GM08714 (cell line): ENCODE measurements around the gene LUC7L2.
"Not testable (repeated sequence)": the region's sequence is repeated elsewhere in the genome, so short reads cannot be mapped to it uniquely, and the experiment has no call there.

ENCODE experiments used
- H3K4me3 ChIP-seq: fragments of 200-500 bp; sonication (Bioruptor generic); 2 replicates; pipeline ENCODE4 v1.5.1; 2014; ENCODE audit warnings: mild to moderate bottlenecking, low read length, inconsistent platforms
- ZNF274 ChIP-seq: IDR thresholded peaks from 2 replicates; pipeline ENCODE4 v1.6.1; 2012; ENCODE audit warnings: mild to moderate bottlenecking, low read depth, low read length

The LUC7L2 gene

DNA sequence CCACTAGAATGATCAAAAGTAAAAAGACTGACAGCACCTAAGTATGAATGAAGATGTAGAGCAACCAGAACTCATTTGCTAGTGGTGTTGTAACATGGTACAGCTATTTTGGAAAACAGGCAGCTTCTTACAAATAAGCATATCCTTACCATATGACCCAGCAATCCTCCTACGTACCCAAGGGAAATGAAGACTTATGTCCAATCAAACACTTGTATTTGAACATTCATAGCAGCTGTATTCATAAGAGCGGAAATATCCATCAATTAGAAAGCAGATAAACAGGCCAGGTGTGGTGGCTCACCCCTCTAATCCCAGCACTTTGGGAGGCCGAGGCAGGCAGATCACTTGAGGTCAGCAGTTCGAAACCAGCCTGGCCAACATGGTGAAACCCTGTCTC is 70.7 kb downstream of the LUC7L2 start:
- TF ChIP-seq ZNF274, result no peak
- no peak overlapping the region for H3K4me3 ChIP-seq

DNA sequence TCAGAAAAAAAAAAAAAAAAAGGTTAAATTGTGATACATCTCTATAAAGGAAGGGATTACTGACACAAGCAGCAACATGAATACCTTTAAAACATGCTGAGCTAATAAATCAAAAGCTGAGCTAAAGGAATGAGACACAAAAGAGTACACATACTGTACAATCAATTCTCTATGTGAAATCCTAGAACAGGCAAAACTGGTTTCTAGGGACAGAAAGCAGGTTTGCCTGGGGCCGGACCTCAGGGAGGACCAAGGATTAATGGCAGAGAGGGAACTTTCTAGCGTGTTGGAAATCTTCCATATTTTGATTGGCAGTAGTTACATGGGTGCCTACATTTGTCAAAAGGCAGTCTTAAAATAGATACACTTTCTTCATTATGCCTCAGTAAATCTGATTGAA is 71.3 kb downstream of the LUC7L2 start:
- H3K4me3 ChIP-seq, result no peak overlapping the region
- TF ChIP-seq ZNF274, result no peak

DNA sequence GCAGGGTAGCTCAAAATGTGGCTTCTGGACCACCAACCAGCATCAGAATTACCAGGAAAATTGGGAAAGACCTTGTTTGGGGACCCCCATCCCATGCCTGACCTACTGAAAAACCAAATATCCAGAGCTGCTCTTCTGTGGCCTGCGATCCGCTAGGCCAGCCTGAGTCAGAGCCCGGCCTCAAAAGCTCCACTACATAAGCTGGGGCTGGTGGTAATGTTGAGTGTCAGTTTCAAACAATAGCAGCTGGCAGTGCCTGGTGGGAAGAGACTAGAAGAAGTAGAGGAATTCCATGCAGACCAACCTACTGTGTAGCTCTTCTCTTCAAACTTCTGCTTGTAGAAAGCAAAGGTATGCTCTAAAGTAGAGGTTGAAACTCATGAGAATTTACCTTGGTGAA is 71.8 kb downstream of the LUC7L2 start:
- no peak for TF ChIP-seq ZNF274

DNA sequence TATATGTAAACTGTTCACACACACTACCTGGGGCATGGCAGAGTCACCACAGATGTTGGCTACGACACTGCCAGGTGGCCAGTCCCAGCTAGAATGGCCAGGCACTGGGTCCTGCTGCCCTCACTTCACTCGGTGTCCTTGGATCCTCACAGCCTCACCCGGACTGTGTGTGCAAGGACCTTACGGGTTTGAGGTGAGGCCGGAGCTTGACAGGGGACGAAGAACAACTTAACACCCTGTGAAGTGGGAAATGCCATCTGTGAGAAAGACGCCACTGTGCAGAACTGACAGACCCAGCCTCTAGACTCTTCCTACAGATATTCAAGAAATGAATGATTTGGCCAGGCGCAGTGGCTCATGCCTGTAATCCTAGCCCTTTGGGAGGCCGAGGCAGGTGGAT is 77.1 kb downstream of the LUC7L2 start:
- no peak overlapping the region for H3K4me3 ChIP-seq
- TF ChIP-seq ZNF274, result no peak

More for the DNA sequence above, 71.8 kb downstream of the LUC7L2 start:
- no peak overlapping the region for H3K4me3 ChIP-seq

DNA sequence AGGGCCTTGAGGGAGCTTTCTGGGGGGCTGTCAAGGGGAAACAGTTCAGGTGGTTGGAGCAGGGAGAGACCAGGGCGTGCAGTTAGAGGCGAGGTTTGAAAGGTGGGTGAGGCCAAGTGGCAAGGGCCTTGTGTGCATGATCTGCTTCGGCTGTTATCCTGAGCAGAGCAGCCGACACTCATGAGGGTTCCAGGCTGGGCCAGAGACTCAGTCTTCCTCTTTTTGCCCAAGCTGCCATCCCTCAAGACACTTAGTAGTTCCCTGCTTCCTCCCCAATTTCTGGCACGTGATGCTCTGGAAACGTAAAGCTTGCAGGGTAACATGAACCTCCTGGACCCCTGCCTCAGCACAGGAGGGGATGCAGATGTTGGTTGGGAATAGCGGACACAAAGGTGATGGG is 79.7 kb downstream of the LUC7L2 start:
- H3K4me3 ChIP-seq, result no peak overlapping the region
- no peak for TF ChIP-seq ZNF274

DNA sequence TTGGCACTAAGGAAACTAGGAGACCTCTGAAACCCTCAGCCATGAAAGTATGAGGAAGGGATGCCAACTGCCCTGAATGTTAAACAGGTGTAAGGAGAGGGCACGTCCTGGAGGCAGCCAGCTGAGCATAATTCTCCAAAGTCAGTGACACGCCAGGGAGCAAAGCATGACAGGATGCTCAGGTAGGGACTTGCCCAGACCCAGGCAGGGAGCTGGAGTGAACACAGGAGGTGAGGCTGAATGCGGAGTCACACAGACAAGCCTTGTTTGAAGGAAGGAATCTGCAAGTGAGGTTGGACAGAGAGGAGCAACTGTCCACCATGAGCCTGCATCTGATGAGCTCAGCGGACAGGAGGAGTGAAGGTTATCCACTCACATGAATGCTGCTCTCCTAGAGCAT is 82.3 kb downstream of the LUC7L2 start:
- TF ChIP-seq ZNF274, result no peak
- no peak overlapping the region for H3K4me3 ChIP-seq

DNA sequence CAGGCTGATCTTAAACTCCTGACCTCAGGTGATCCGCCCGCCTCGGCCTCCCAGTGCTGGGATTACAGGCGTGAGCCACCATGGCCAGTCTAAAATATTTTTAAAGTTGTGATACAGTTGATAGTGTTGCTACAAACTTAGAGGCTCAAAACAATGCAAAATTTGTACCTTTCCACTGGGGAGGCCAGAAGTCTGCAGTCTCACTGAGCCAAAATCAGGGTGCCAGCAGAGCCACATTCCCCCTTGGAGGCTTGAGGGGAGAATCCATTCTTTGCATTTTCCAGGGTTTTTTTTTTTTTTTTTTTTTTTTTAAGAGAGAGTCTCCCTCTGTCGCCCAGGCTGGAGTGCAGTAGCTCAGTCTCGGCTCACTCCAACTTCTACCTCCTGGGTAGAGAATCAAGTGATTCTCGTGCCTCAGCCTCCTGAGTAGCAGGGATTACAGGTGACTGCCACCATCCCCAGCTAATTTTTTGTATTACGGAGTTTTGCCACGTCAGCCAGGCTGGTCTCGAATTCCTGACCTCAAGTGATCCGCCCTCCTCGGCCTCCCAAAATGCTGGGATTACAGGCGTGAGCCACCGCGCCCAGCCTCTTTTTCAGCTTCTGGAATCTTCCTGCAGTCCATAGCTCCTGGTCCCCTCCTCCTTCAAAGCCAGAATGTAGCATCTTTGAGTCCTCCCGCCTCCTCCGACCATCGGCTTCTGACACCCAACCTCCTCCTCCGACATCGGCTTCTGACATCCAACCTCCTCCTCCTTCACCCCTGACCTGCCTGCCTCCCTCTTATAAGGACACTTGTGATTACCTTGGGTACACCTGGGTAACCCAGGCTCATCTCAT is 86.6 kb downstream of the LUC7L2 start:
- TF ChIP-seq ZNF274, result no peak
- no peak overlapping the region for H3K4me3 ChIP-seq

DNA sequence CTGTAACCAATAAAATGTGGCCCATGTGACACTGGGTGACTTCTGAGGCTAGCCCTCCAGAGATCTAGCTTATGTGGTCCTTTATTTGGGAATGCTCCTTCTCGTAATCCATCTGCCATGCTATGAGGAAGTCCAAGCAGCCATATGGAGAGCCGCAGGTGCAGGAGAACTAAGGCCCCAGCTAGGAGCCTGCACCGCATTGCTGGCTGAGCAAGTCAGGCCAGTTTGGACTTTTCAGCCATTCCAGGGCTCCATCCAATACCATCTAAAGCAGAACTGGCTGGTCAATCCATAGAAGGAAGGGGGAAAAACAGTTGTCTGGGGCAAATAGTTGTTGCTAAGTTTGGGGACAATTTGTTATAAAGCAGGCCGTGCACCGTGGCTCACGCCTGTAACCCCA is 91.2 kb downstream of the LUC7L2 start:
- TF ChIP-seq ZNF274, result no peak
- no peak overlapping the region for H3K4me3 ChIP-seq

DNA sequence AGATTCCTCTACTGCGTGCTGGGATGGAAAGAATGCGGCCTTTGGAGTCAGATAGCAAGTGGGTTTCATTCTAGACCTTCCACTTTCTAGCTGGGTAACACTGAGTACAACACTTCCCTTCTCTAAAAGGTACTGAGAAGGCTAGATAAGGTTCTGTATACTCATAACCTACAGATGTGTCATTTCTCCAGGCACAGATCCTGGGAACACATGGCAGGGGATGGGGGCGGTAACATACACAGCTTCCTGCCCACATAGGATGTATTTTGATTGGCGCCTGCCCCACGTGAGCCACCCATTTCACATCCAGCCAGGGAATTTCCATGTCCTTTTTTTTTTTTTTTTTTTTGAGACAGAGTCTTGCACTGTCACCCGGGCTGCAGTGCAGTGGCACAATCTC is 91.9 kb downstream of the LUC7L2 start:
- H3K4me3 ChIP-seq, result no peak overlapping the region
- TF ChIP-seq ZNF274, result no peak

DNA sequence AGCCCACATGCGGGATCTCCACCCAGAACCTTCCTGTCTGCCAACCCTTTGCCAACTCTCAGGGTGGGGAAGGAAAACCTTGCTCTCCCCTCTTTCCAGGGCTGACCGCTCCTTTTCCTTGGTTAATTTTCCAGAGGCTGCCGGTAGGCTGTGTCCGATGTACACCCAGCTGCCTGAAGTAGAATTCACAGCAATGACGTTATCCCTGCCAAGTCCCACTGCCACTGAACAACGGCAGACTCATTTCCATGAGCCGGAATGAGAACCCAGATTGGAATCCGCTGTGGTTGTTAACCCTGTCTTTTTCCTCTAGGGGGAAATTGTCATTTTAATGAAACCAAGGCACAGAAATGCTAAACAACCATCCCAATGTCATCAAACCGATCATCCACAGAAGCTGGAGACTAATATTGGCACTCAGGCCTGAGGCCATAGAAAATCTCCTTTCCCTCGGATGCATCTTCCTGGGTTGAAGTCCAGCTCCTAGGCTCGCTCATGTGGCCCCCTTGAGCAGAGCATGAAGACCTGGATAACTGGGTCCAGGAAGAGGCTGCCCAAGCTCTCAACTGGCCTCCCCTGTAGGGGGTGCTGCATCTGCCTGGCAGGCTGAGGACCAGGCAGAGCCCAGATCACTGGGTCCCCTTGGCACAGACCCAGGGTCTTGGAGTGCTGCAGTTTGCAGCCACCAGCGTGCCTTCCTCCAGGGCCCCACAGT is 93.4 kb downstream of the LUC7L2 start:
- no peak for TF ChIP-seq ZNF274
- no peak overlapping the region for H3K4me3 ChIP-seq

DNA sequence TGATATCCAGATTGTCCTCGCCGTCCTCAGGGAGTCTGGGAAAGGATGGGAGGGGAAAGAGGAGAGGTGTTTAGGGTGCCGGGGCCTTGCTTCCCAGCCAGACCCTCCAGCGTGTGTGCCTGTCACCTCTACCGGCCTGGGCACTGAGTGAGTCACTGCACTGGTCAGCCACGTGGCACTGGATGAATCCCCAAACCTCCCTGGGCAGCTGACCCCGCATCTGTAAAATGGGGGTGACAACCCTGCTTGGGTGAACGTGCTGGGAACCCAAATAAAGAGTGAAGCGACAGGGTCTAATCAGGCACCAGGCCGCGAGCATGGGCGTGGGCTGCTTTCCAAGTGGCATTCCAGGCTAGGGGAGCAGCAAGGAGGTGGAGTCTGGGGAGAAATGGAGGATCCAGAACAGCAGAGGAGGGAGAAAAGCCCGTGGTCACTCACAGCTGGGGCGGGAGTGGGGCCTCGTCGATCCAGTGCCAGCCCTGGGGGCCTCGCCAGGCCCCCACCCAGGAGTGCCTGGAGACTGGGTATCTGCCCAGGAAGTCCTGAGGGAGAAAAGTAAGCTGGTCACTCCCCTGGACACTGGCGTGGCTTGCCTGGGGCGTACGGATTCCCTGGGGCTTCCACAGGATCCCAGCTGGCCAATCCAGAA is 94.1 kb downstream of the LUC7L2 start:
- TF ChIP-seq ZNF274, result no peak
- H3K4me3 ChIP-seq, result no peak overlapping the region

DNA sequence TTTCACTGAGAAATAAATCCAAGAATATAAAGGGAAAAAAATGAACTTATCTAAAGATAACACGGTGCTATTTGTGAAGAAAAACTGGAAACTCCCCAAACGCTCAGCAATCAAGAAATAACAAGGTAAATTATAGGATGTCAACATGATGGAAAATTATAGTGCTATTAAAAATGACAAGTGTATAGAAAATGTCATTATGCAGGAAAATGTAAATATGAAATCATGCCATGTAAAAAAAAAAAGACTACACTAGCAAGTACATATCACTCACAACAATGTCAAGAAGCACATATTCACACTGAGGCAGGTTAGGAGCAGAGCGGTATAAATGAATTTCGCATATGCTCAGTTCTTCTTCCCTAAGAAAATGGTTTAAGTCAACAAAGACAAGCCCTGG is 96.1 kb downstream of the LUC7L2 start:
- H3K4me3 ChIP-seq, result no peak overlapping the region
- no peak for TF ChIP-seq ZNF274

DNA sequence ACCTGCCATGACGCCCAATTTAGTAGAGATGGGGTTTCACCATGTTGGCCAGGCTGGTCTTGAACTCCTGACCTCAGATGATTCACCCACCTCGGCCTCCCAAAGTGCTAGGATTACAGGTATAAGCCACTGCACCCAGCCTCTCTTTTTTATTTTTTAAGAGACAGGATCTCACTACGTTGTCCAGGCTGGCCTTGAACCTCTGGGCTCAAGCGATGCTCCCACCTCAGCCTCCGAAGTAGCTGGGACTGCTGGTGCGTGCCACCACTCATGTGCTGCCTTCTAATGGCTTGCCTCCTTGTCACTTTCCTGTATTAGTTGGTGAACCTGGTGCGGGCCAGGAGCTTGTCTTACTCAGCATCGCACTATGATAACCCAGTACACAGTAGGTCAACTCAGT is 96.8 kb downstream of the LUC7L2 start:
- TF ChIP-seq ZNF274, result no peak

DNA sequence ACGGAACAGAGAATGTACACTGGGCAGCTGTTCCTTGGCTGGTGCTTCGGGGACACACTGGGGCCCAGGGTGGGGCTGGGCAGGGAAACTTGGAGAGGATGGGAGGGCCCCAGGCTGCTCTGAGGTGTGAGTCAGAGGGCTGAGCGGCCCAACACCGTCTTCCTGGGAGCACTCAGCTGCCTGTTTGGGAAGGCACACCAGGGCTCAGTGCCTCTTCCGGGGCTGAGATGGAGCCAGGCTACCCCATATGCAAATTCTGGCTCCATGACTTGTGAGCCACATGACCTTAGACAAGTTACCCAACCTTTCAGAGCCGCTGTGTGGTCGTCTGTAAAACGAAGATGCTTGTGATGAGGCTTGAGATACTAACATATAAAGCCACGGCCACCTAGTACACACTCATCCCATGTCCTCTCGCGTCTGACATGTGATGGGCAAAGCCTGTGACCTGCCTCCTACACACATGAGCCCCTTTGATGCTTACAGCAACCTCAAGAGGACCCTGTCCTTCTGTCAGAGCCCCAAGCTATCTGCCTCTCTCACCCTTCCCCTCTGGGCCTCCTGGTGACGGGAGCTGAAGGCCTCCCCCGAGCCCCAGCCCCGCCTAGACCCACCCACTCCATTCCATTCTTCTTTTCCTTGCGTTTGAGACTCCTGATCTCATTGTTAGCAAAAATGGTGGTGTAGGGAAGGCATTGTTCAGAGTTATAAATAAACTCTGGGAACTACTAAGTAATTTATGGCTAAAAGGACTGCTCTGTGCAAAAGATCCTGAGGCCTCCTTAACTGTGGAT is 97.7 kb downstream of the LUC7L2 start:
- no peak for TF ChIP-seq ZNF274
- H3K4me3 ChIP-seq, result no peak overlapping the region

More for the DNA sequence above, 96.8 kb downstream of the LUC7L2 start:
- H3K4me3 ChIP-seq, result no peak overlapping the region

DNA sequence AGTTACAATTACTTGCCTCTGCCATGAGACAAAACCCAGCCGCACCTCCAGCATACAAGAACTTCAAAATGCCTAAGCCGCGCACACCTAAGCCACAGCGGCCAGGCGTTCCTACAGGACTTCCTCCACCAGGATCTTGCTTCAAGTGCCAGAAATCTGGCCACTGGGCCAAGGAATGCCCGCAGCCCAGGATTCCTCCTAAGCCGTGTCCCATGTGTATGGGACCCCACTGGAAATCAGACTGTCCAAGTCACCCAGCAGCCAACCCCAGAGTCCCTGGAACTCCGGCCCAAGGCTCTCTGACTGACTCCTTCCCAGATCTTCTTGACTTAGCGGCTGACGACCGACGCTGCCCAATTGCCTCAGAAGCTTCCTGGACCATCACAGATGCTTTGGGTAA is 103.7 kb downstream of the LUC7L2 start:
- not testable (repeated sequence) for H3K4me3 ChIP-seq

DNA sequence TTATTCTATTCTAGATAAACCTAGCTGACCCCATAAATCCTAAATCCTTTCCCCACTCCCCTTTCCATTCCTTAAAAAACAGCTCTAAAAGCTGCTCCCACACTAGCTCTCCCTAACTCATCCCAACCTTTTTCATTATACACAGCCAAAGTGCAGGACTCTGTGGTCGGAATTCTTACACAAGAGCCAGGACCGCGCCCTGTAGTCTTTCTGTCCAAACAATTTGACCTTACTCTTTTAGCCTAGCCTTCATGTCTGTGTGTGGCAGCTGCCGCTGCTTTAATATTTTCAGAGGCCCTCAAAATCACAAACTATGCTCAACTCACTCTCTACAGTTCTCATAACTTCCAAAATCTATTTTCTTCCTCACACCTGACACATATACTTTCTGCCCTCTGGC is 104.8 kb downstream of the LUC7L2 start:
- H3K4me3 ChIP-seq, result not testable (repeated sequence)

DNA sequence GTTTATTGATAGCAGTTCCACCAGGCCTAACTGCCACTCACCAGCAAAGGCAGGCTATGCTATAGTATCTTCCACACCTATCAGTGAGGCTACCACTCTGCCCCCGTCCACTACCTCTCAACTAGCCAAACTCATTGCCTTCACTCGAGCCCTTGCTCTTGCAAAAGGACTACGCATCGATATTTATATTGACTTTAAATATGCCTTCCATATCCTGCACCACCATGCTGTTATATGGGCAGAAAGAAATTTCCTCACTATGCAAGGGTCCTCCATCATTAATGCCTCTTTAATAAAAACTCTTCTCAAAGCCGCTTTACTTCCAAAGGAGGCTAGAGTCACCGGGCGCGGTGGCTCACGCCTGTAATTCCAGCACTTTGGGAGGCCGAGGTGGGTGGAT is 105.4 kb downstream of the LUC7L2 start:
- not testable (repeated sequence) for H3K4me3 ChIP-seq

DNA sequence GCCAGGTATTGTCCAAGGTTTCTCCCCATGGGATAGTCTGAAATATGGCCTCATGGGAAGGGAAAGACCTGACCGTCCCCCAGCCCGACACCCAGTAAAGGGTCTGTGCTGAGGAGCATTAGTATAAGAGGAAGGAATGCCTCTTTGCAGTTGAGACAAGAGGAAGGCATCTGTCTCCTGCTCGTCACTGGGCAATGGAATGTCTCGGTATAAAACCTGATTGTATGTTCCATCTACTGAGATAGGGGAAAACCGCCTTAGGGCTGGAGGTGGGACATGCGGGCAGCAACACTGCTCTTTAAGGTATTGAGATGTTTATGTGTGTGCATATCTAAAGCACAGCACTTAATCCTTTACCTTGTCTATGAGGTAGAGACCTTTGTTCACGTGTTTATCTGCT is 108.0 kb downstream of the LUC7L2 start:
- H3K4me3 ChIP-seq, result not testable (repeated sequence)

DNA sequence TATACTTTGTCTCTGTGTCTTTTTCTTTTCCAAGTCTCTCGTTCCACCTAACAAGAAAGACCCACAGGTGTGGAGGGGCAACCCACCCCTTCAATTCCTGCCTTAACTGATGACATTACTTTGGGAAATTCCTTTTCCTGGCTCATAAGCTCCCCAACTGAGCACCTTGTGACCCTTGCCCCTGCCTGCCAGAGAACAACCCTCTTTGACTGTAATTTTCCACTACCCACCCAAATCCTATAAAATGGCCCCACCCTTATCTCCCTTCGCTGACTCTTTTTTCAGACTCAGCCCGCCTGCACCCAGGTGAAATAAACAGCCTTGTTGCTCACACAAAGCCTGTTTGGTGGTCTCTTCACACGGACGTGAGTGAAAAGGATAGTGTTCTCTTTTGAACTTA is 108.6 kb downstream of the LUC7L2 start:
- H3K4me3 ChIP-seq, result not testable (repeated sequence)
